Erythroblast (primary cell): ENCODE results near the gene DDOST.

Source experiments
- GATA1 ChIP-seq: IDR thresholded peaks from 2 replicates; pipeline ENCODE4 v1.6.1; 2011; ENCODE audit warnings: low read depth, mild to moderate bottlenecking, control low read depth, low read length, moderate library complexity
- POLR2A ChIP-seq: IDR thresholded peaks from 2 replicates; pipeline ENCODE4 v1.6.1; 2011; ENCODE audit warnings: mild to moderate bottlenecking, low read length

GRCh38 chr1:20626524-20626923, 34.6 kb downstream of the DDOST start:
- TF ChIP-seq POLR2A = no peak
- no peak for TF ChIP-seq GATA1
